ENCODE data around the gene CPM.

The CPM gene

GRCh38 chr12:68919581-68920239 lies 13.3 kb downstream of the CPM start:
- TF ChIP-seq EZH2phosphoT487 (IDR thresholded peaks at IDR 0.05; ENCODE audit: borderline replicate concordance) (no peak), CTCF (conservative IDR thresholded peaks at IDR 0.05; ENCODE audit: low read length) (no peak)
- no peaks in the 10 kb centered on the region for H3K4me1 ChIP-seq (ENCODE audit: insufficient read depth, low read length, poor library complexity, severe bottlenecking)
- no peak overlapping the region for H3K9ac ChIP-seq (ENCODE audit: low read depth, low read length, poor library complexity, severe bottlenecking)
- H3K9me2 ChIP-seq (replicated peaks; ENCODE audit: low read depth, low read length): no peaks in the 10 kb centered on the region
- no peak overlapping the region for H3K4me2 ChIP-seq (ENCODE audit: low read depth, low read length, poor library complexity, severe bottlenecking)
- H3K27me3 ChIP-seq (ENCODE audit: insufficient read depth, low read length, poor library complexity, severe bottlenecking): no peaks in the 10 kb centered on the region
- H3K36me3 ChIP-seq (ENCODE audit: insufficient read depth, low read length): no peaks in the 10 kb centered on the region
- H3F3A ChIP-seq (ENCODE audit: low read depth): no peaks in the 10 kb centered on the region
- no peaks in the 10 kb centered on the region for H3K9me3 ChIP-seq (ENCODE audit: insufficient read depth, low read depth, low read length)
- H3K79me2 ChIP-seq (ENCODE audit: insufficient read depth, low read length): no peaks in the 10 kb centered on the region
- H3K4me3 ChIP-seq (ENCODE audit: low read length, poor library complexity, severe bottlenecking): no peak overlapping the region
- no peaks in the 10 kb centered on the region for H4K20me1 ChIP-seq (ENCODE audit: insufficient read depth, low read length, poor library complexity, severe bottlenecking)
- no peak overlapping the region for H2AFZ ChIP-seq (ENCODE audit: low read length)

- H3K36me3 ChIP-seq (ENCODE audit: insufficient read depth, low read length): no peaks in the 10 kb centered on the region
- no peak overlapping the region for H3K4me2 ChIP-seq (ENCODE audit: low read depth, low read length, poor library complexity, severe bottlenecking)
- no peak overlapping the region for H3K4me3 ChIP-seq (ENCODE audit: low read length, poor library complexity, severe bottlenecking)
- H3K79me2 ChIP-seq (ENCODE audit: insufficient read depth, low read length): no peaks in the 10 kb centered on the region
- no peaks in the 10 kb centered on the region for H3K9me2 ChIP-seq (replicated peaks; ENCODE audit: low read depth, low read length)
- H3K4me1 ChIP-seq (ENCODE audit: insufficient read depth, low read length, poor library complexity, severe bottlenecking): no peaks in the 10 kb centered on the region
- H4K20me1 ChIP-seq (ENCODE audit: insufficient read depth, low read length, poor library complexity, severe bottlenecking): no peaks in the 10 kb centered on the region
- H2AFZ ChIP-seq (ENCODE audit: low read length): no peak overlapping the region
- no peaks in the 10 kb centered on the region for H3K9me3 ChIP-seq (ENCODE audit: insufficient read depth, low read depth, low read length)
- H3K27me3 ChIP-seq (ENCODE audit: insufficient read depth, low read length, poor library complexity, severe bottlenecking): no peaks in the 10 kb centered on the region
- no peak for TF ChIP-seq CTCF (conservative IDR thresholded peaks at IDR 0.05; ENCODE audit: low read length)
- no peak for TF ChIP-seq EZH2phosphoT487 (IDR thresholded peaks at IDR 0.05; ENCODE audit: borderline replicate concordance)
- no peaks in the 10 kb centered on the region for H3F3A ChIP-seq (ENCODE audit: low read depth)
- no peak overlapping the region for H3K9ac ChIP-seq (ENCODE audit: low read depth, low read length, poor library complexity, severe bottlenecking)
These were observed 14.0 kb downstream of the CPM start for GRCh38 chr12:68918960-68919359.

- no peaks in the 10 kb centered on the region for H3F3A ChIP-seq (ENCODE audit: low read depth)
- H3K4me1 ChIP-seq (ENCODE audit: insufficient read depth, low read length, poor library complexity, severe bottlenecking): no peaks in the 10 kb centered on the region
- H2AFZ ChIP-seq (ENCODE audit: low read length): no peak overlapping the region
- no peaks in the 10 kb centered on the region for H4K20me1 ChIP-seq (ENCODE audit: insufficient read depth, low read length, poor library complexity, severe bottlenecking)
- H3K4me2 ChIP-seq (ENCODE audit: low read depth, low read length, poor library complexity, severe bottlenecking): no peak overlapping the region
- no peak overlapping the region for H3K9ac ChIP-seq (ENCODE audit: low read depth, low read length, poor library complexity, severe bottlenecking)
- no peaks in the 10 kb centered on the region for H3K9me2 ChIP-seq (replicated peaks; ENCODE audit: low read depth, low read length)
- TF ChIP-seq CTCF (conservative IDR thresholded peaks at IDR 0.05; ENCODE audit: low read length) (no peak), EZH2phosphoT487 (IDR thresholded peaks at IDR 0.05; ENCODE audit: borderline replicate concordance) (no peak)
- no peaks in the 10 kb centered on the region for H3K9me3 ChIP-seq (ENCODE audit: insufficient read depth, low read depth, low read length)
- no peaks in the 10 kb centered on the region for H3K27me3 ChIP-seq (ENCODE audit: insufficient read depth, low read length, poor library complexity, severe bottlenecking)
- H3K4me3 ChIP-seq (ENCODE audit: low read length, poor library complexity, severe bottlenecking): no peak overlapping the region
- no peaks in the 10 kb centered on the region for H3K36me3 ChIP-seq (ENCODE audit: insufficient read depth, low read length)
- H3K79me2 ChIP-seq (ENCODE audit: insufficient read depth, low read length): no peaks in the 10 kb centered on the region
These were observed 17.9 kb downstream of the CPM start for GRCh38 chr12:68915055-68915454.

Measured in Loucy (cell line).